ENCODE results near the gene RPL27A. TPM values are rescaled to one million over a fixed set of nuclear protein-coding genes. Genes with fewer than 3 reads are reported as not detected.
A peak's percentile ranks its signal among the peaks of the same experiment; 100 is the strongest.
"Not testable (repeated sequence)": the region's sequence is repeated elsewhere in the genome, so short reads cannot be mapped to it uniquely, and the experiment has no call there.

Gene RPL27A
- total RNA-seq, 2 experiments from 2014 or later, result 716 to 768 TPM

DNA sequence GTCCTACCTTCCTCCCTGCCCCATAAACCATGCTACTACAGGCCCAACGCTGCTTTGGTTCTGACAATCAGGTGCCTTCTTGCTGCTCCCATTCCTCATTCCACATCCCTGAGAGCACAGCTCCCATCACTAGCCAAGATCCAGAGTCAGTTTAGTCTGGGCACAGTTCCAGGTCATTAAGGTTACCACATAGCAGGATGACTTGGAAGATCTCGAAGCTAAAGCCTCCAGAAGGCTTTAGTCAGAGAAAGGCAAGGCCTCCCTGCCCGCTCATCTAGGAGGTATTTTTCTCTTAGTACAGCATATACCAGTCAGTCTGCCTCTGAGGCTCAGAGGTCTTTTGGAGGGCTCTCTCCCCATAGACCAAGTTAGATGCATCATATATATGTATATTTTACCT, 30.5 kb upstream of the RPL27A start:
- ATAC-seq (no peak), DNase-seq (no peak)
- Mint-ChIP-seq H3K9me3 (ENCODE audit: insufficient read depth) (no peaks in the 10 kb centered on the region), H3K27ac (no peak overlapping the region), H3K36me3 (ENCODE audit: low read depth) (peaks cover 23% of the 10 kb centered on the region), H3K27me3 (ENCODE audit: low read depth) (no peaks in the 10 kb centered on the region), H3K4me1 (ENCODE audit: low read depth) (peaks cover 11% of the 10 kb centered on the region), H3K4me3 (no peak overlapping the region)
- CTCF ChIA-PET, result interaction anchor here (1.0 kb wide), 1 partner anchor 311 kb away, joined by 3 read pairs; no protein-coding TSS in a partner anchor
- POLR2A ChIA-PET, result interaction anchor here (1.6 kb wide), 1 partner anchor 30 kb away, joined by 4 read pairs; the partner anchor contains the start of gene TRIM66

DNA sequence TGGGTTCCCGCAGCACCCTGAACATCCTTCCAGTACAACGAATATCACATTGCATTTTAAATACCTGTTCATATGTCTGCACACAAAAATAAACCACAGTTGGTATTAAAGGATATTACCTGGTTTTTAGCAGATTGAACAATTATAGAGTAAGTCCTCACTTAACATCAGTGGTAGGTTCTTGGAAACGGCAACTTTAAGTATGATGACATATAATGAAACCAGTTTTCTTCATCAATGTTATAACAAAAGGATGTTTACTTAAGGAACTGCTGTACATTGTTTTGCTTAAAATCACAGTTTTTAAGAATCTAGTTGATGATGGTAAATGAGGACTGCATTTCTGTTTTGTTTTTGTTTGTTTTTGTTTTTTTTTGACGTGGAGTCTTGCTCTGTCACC, 28.1 kb upstream of the RPL27A start:
- Mint-ChIP-seq H3K4me3 (no peak overlapping the region), H3K9me3 (ENCODE audit: insufficient read depth) (no peaks in the 10 kb centered on the region), H3K27me3 (ENCODE audit: low read depth) (no peaks in the 10 kb centered on the region), H3K36me3 (ENCODE audit: low read depth) (peaks cover 10% of the 10 kb centered on the region), H3K4me1 (ENCODE audit: low read depth) (peaks cover 1% of the 10 kb centered on the region), H3K27ac (peak overlapping the region; percentile 11)
- ChIA-PET CTCF (no interaction called here), POLR2A (no interaction called here)
- DNase-seq (no peak), ATAC-seq (no peak)

DNA sequence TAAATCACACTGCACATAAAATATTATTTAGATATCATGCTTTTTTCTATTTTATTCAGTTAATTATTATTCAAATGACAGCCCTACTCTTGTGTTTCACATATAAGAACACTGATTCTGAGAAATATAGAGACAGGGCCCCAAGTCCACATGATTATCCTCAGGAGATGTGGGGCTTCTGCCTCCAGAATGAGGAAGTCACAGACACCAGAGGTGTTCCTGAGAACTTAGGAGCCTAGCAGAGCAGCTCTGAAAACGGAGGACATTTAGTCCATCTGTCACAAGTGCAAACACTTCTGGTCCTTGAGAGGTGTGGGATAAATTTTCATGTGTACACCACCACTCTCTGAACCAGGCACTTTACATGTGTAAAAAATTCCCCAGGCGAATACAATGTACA, 26.3 kb upstream of the RPL27A start:
- CTCF ChIA-PET, result no interaction called here
- Mint-ChIP-seq H3K27me3 (ENCODE audit: low read depth) (no peaks in the 10 kb centered on the region), H3K36me3 (ENCODE audit: low read depth) (peaks cover 8% of the 10 kb centered on the region), H3K4me1 (ENCODE audit: low read depth) (peaks cover 1% of the 10 kb centered on the region), H3K9me3 (ENCODE audit: insufficient read depth) (no peaks in the 10 kb centered on the region), H3K27ac (no peak overlapping the region), H3K4me3 (no peak overlapping the region)
- ATAC-seq (no peak), DNase-seq (no peak)
- POLR2A ChIA-PET, result interaction anchor here (1.7 kb wide), 1 partner anchor 26 kb away, joined by 6 read pairs; the partner anchor contains the start of genes RPL27A and TRIM66

DNA sequence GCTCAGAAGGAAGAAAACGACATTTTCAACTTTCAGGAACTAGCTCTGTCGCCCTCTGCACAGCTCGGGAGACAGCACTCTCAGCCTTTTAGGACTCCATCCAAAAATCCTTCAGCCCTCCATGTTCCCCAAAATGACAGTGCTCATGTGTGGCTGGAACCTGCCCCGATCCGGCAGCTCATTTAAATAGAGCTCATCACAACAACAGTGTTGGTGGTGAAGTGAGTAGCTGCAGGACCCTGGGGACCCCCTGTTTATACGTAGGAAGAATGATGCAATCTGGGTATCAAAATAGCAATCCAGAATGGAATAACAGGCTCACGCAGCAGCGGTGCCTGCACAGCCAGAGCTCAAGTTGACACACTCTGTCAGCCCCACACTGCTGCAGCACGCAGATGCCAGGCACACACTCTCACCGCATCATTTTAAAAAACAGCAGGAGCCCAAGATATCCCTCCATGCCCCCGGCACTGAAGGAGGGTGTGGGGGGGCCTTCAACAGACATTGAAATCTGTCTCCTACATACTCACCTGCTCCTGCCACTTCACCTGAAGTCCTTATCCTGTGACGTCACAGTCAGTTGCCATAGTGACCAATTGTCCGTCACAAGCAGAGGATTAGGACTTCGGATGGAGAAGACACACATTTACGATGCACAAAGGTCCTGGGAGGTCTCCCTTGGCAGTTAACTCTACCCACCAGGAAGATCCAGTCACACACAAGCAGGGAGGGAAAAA, 24.1 kb upstream of the RPL27A start:
- Mint-ChIP-seq H3K27ac (no peak overlapping the region), H3K27me3 (ENCODE audit: low read depth) (no peaks in the 10 kb centered on the region), H3K36me3 (ENCODE audit: low read depth) (peaks cover 8% of the 10 kb centered on the region), H3K4me3 (no peak overlapping the region), H3K9me3 (ENCODE audit: insufficient read depth) (no peaks in the 10 kb centered on the region), H3K4me1 (ENCODE audit: low read depth) (peaks cover 1% of the 10 kb centered on the region)
- CTCF ChIA-PET, result no interaction called here
- ATAC-seq (no peak), DNase-seq (no peak)
- POLR2A ChIA-PET, result no interaction called here

DNA sequence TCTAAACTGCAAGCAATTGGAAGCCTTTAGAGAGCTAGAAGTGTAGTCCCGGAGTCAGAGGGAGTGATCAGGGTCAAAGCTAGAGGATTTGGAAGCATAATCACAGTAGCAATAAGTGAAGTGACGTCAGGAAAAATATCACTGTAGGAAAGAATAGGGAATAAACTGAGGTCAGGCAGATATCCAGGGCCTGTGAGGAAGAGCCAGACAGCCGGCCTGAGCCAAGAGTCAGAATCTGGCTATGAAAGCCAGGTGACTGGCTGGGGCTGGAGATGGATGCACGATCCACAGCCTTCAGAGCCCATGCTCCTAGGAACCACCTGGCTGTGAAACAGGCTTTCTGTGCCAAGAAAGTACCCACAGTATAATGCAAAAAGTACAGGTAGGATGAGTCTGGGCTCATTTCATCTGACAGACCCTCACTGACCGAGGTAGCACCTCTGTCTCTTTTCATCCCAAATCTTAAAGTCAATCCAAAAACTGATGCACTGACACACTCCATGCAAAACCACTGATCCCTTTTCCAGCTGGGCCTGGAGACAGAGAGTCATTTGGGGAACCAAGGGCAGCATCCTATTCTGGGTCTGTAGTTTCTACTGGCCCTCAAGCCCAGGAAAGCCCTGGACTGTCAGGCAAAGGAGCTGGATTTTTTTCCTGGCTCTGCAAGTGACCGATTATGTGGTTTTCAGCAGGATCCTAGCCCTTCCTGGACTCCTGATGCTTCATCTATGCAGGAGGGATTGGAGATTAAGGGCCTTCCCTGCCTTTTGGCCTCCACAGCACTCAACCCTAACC, 21.4 kb upstream of the RPL27A start:
- ChIA-PET CTCF (no interaction called here), POLR2A (interaction anchor here (2.6 kb wide), 1 partner anchor 21 kb away, joined by 13 read pairs; the partner anchor contains the start of genes RPL27A and TRIM66)
- Mint-ChIP-seq H3K4me1 (ENCODE audit: low read depth) (no peaks in the 10 kb centered on the region), H3K9me3 (ENCODE audit: insufficient read depth) (no peaks in the 10 kb centered on the region), H3K4me3 (no peak overlapping the region), H3K27me3 (ENCODE audit: low read depth) (no peaks in the 10 kb centered on the region), H3K27ac (no peak overlapping the region), H3K36me3 (ENCODE audit: low read depth) (peaks cover 3% of the 10 kb centered on the region)
- no peak for ATAC-seq
- no peak for DNase-seq

DNA sequence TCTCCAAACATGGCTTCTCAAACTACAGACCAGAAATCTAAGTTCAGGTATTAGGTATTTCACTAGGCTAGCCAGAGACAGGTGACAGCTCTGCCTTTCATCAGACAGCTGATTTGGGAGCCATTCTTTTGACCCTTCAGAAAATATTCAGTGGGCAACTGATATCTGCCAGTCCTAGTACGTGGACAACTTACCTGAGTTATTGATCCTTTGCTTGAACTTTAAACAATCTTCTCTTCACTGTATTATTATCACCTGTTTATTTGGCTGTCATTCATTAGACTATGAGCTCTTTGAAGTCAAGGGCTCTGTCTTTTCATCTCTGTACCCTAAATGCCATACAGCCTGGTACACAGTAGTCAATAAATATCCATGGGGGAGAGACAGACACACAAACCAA, 17.4 kb upstream of the RPL27A start:
- ATAC-seq (no peak), DNase-seq (no peak)
- Mint-ChIP-seq H3K9me3 (ENCODE audit: insufficient read depth) (no peaks in the 10 kb centered on the region), H3K27me3 (ENCODE audit: low read depth) (no peaks in the 10 kb centered on the region), H3K4me1 (ENCODE audit: low read depth) (no peaks in the 10 kb centered on the region), H3K27ac (no peak overlapping the region), H3K4me3 (no peak overlapping the region), H3K36me3 (ENCODE audit: low read depth) (peaks cover 13% of the 10 kb centered on the region)
- ChIA-PET POLR2A (no interaction called here), CTCF (no interaction called here)

DNA sequence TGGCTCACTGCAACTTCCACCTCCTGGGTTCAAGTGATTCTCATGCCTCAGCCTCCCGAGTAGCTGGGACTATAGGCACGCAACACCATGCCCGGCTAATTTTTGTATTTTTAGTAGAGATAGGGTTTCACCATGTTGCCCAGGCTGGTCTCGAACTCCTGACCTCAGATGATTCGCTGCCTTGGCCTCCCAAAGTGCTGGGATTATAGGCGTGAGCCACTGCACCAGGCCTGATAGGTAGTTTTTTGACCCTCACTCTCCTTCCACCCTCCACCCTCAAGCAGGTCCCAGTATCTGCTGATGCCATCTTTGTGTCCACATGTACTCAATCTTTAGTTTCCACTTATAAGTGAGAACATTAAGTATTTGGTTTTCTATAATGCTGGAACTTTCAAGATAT, 12.5 kb upstream of the RPL27A start:
- POLR2A ChIA-PET, result interaction anchor here (4.3 kb wide), 1 partner anchor 12 kb away, joined by 38 read pairs; the partner anchor contains the start of genes RPL27A and TRIM66
- DNase-seq; H3K27me3 Mint-ChIP-seq (ENCODE audit: low read depth); H3K4me1 Mint-ChIP-seq (ENCODE audit: low read depth); H3K27ac Mint-ChIP-seq; ATAC-seq; H3K4me3 Mint-ChIP-seq; H3K9me3 Mint-ChIP-seq (ENCODE audit: insufficient read depth); CTCF ChIA-PET: not testable (repeated sequence)
- H3K36me3 Mint-ChIP-seq (ENCODE audit: low read depth), result peaks cover 36% of the 10 kb centered on the region

DNA sequence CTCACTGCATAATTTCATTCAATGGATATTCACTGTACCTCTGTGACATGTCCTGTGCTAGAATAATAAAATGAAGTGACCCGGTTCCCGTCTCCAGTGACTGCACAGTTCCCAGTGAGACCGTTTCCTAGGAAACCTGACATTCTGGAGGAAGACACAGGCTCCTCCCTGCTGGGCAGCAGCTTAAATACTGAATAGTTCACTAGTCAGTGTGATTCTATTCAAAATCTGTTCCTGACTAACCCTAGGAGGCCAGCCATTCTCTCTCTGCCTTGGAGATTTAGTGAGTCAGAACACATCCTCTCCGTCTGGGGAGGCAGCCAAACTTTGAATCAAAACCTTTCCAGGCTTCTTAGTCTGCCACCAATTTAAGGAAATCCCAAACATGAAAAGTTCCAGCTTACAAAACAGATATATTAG, 11.4 kb upstream of the RPL27A start:
- H3K9me3 Mint-ChIP-seq (ENCODE audit: insufficient read depth), result no peaks in the 10 kb centered on the region
- ATAC-seq, result no peak
- H3K4me1 Mint-ChIP-seq (ENCODE audit: low read depth), result peaks cover 5% of the 10 kb centered on the region
- no peak overlapping the region for H3K27ac Mint-ChIP-seq
- H3K4me3 Mint-ChIP-seq, result no peak overlapping the region
- no peak for DNase-seq
- peaks cover 37% of the 10 kb centered on the region for H3K36me3 Mint-ChIP-seq (ENCODE audit: low read depth)
- H3K27me3 Mint-ChIP-seq (ENCODE audit: low read depth), result no peaks in the 10 kb centered on the region
- ChIA-PET POLR2A (interaction anchor here (0.8 to 4.3 kb wide), 2 partner anchors 11 to 461 kb away, joined by 3 to 38 read pairs; partner anchors contain the start of genes RPL27A and TRIM66), CTCF (interaction anchor here (1.1 kb wide), 1 partner anchor 404 kb away, joined by 3 read pairs; no protein-coding TSS in a partner anchor)

DNA sequence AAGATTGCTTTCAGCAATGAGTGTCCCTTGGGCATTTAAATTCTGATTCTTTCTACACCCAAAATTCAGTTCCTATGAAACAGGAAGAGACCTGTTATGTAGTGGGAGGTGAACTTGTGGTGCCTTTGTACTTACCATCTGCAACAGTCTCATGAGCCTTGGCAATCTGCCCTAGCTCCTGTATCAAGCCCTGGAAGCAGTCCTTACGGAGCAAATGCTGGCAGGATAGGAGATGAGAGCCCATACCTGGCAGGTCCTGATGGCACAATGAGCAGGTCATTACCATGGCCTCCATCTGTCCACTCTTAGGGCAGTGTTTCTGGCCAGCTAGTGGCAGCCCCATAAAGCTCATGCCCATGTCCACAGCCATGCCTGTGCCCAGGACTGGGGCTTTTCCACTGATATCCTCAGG, 10.9 kb upstream of the RPL27A start:
- Mint-ChIP-seq H3K9me3 (ENCODE audit: insufficient read depth) (no peaks in the 10 kb centered on the region), H3K27me3 (ENCODE audit: low read depth) (no peaks in the 10 kb centered on the region), H3K36me3 (ENCODE audit: low read depth) (peaks cover 36% of the 10 kb centered on the region), H3K27ac (peak overlapping the region; percentile 12), H3K4me1 (ENCODE audit: low read depth) (peaks cover 5% of the 10 kb centered on the region), H3K4me3 (no peak overlapping the region)
- CTCF ChIA-PET, result interaction anchor here (1.1 kb wide), 1 partner anchor 403 kb away, joined by 3 read pairs; no protein-coding TSS in a partner anchor
- ATAC-seq, result no peak
- POLR2A ChIA-PET, result interaction anchor here (0.8 to 4.3 kb wide), 2 partner anchors 11 to 460 kb away, joined by 3 to 38 read pairs; partner anchors contain the start of genes RPL27A and TRIM66
- DNase-seq, result no peak

DNA sequence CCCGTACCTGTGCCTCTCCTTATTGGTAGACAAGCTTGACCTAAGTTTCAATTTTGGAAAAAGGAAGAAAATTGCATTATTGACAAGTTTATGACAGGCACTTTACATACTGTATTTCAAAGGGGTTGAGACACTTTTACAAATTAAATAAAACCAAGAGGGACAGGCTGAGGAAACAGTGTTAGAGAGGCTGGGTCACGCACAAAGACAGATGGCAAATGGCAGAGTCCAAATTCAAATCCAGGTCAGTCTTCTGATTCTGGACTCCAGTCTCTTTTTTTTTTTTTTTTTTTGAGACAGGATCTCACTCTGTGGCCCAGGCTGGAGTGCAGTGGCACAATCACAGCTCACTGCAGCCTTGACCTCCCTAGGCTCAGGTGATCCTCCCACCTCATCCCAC, 10.2 kb upstream of the RPL27A start:
- H3K27ac Mint-ChIP-seq, result no peak overlapping the region
- no peaks in the 10 kb centered on the region for H3K9me3 Mint-ChIP-seq (ENCODE audit: insufficient read depth)
- no peak overlapping the region for H3K4me3 Mint-ChIP-seq
- CTCF ChIA-PET, result interaction anchor here (1.1 kb wide), 1 partner anchor 403 kb away, joined by 3 read pairs; no protein-coding TSS in a partner anchor
- POLR2A ChIA-PET, result interaction anchor here (4.3 kb wide), 1 partner anchor 10 kb away, joined by 38 read pairs; the partner anchor contains the start of genes RPL27A and TRIM66
- no peak for ATAC-seq
- peaks cover 5% of the 10 kb centered on the region for H3K4me1 Mint-ChIP-seq (ENCODE audit: low read depth)
- H3K36me3 Mint-ChIP-seq (ENCODE audit: low read depth), result peaks cover 32% of the 10 kb centered on the region
- DNase-seq, result no peak
- H3K27me3 Mint-ChIP-seq (ENCODE audit: low read depth), result no peaks in the 10 kb centered on the region

DNA sequence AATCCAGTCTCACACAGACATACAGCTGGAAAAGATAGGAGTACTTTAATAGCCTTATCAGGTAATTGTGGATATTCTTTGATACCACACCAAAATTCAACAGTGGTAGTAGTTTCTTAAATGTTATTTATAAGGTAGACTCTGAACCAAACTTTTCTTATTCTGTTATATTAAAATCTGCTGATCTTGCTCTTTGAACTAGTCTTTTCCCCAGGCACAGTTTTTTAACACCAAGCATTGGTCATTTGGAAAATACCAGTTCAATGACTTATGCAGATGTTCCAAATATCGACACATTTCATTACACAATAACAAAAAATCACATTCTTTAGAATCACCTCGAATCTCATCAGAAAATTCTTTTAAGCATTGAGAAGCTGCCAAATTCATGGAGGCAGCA, 7.7 kb upstream of the RPL27A start:
- CTCF ChIA-PET, result interaction anchor here (1.1 kb wide), 1 partner anchor 463 kb away, joined by 3 read pairs; no protein-coding TSS in a partner anchor
- no peaks in the 10 kb centered on the region for H3K27me3 Mint-ChIP-seq (ENCODE audit: low read depth)
- ATAC-seq, result no peak
- H3K4me1 Mint-ChIP-seq (ENCODE audit: low read depth), result peaks cover 5% of the 10 kb centered on the region
- DNase-seq, result no peak
- H3K4me3 Mint-ChIP-seq, result no peak overlapping the region
- no peaks in the 10 kb centered on the region for H3K9me3 Mint-ChIP-seq (ENCODE audit: insufficient read depth)
- H3K36me3 Mint-ChIP-seq (ENCODE audit: low read depth), result peaks cover 34% of the 10 kb centered on the region
- POLR2A ChIA-PET, result interaction anchor here (0.5 kb wide), 1 partner anchor 238 kb away, joined by 5 read pairs; no protein-coding TSS in a partner anchor
- H3K27ac Mint-ChIP-seq, result no peak overlapping the region

DNA sequence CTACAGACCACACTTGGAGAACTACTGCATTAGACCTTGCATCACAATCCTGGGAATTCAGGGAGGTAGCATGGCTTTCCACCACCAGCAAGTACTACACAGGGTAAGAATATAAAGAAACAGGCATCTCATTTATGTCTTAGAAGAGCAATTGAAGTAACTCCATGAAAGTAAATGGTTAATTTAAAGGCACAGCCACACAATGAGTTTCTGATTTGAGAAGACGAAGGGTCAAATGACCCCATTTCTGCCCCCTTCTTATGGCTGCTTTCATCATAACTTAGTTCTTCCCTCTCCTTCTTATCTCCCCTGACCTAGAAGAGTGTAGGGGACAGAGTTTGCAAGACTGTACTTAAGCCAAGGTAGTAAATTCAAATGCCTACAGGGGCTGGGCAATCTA, 6.1 kb upstream of the RPL27A start:
- DNase-seq (no peak), ATAC-seq (no peak)
- Mint-ChIP-seq H3K9me3 (ENCODE audit: insufficient read depth) (no peaks in the 10 kb centered on the region), H3K36me3 (ENCODE audit: low read depth) (peaks cover 37% of the 10 kb centered on the region), H3K27me3 (ENCODE audit: low read depth) (no peaks in the 10 kb centered on the region), H3K4me1 (ENCODE audit: low read depth) (peaks cover 16% of the 10 kb centered on the region), H3K4me3 (no peak overlapping the region), H3K27ac (no peak overlapping the region)
- POLR2A ChIA-PET, result no interaction called here
- CTCF ChIA-PET, result no interaction called here
